Measurements from ENCODE around the gene RYK.

DNA sequence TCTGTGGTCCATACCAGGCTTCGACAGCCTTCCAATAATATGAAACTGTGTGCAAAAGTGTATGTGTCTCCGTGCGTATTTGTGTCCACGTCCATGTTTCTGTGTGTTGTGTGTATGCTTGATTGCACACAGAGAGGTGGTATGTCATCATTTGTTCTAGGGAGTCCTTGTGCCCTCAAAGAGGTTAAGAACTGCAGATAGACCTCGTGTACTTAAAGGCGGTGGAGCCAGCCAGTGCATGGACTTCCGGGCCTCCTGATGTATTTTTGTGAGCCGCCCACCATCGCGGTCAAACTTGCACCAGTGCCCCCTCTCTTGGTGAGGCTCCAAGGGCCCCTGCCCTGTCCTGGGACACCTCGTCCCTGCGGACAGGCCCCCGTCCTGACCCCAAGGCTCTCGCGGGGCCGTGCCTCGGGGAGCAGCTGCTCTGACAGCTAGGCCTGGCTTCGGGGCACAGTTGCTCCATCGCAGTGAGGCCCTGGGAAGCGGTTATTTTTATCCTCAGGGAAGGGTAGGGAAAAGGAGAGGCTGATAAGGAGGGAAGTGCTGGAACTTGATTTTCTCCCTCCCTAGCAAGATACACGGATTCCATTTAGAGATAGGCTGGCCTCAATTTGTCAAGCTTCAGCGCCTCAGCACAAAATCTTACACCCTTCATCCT is 1.2 kb upstream of the RYK start:
- TF ChIP-seq TAF1 (IDR thresholded peaks at IDR 0.05; ENCODE audit: low read depth), result no peak
- TF ChIP-seq YY1 (IDR thresholded peaks at IDR 0.05; ENCODE audit: low read depth), result no peak
- no peak for TF ChIP-seq TCF12 (IDR thresholded peaks at IDR 0.05; ENCODE audit: low read depth)

Data from Ishikawa (cell line).